T47D (cell line): ENCODE data around the gene RPL21.
A peak's percentile ranks its signal among the peaks of the same experiment; 100 is the strongest.
"Not testable (repeated sequence)": the region's sequence is repeated elsewhere in the genome, so short reads cannot be mapped to it uniquely, and the experiment has no call there.

Experiments used
- DNase-seq, 2 experiments: peaks; one replicate each; pipeline versions ENCODE4 v3.0.0 to v3.0.0-alpha.2; 2011 to 2012; ENCODE audit warnings: low read depth in 1 of 2, low spot score in 1 of 2
- JUND ChIP-seq: IDR thresholded peaks from 2 replicates; pipeline ENCODE4 v1.6.1; 2012; ENCODE audit warnings: low read depth
- in situ Hi-C: cut with HindIII; loops from 2 replicates; pipeline ENCODE4 v1.10.0; 2016; ENCODE audit warnings: low sequenced_read_pairs, low pct_unique_long_range_greater_than_20kb

The RPL21 gene

DNA sequence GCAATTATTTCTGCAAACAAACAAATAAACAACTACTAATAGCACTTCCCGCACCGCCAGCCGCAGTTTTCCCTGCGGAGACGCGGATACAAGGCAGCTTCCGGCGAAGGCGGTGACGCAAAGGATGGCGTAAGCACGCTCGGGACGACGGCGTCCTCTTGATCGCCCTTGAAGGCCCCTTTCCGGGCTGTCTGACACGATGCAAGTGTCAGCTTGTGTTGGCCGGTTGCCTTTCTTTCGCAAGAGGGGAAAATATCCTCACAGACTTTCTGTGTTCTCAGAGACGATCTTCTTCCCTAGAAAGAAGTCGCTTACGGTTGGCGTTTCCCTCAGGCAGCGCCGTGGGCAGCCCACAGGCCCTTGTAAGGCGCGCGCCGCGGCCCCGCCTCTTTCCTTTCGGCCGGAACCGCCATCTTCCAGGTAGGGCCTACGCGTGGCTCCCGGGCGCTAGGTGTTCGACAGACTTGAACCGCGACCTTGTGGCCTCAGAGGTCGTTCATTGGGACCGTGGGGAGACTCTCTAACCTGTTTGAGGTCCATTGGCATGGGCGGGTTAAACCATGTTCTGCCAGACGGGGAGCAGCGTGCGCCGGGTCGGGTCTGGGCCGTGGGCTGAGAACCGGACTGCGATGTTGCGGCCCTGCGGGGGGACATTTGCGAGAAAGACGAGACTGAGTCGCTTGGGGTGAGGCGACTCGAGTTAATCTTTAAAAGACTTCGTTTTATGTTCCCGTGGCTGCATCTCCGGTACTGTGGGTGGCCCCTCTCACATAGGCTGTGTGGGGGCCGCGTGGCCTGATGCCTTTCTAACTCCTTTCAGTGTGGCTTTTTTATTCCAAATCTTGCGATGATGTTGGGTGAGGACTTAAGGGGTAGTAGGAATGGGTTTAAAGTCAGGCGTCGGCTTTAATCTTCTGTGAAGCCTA lies at the start of gene RPL21:
TSS of gene RPL21 (plus strand) at position 393 of the 926 bp plus-strand sequence. CDS start 2,219 bp downstream, outside the sequence.
- TF ChIP-seq JUND = no peak
- in situ Hi-C loops = no loop called here
- peak; percentile 66 to 96 for DNase-seq

- in situ Hi-C loops = no loop called here
- DNase-seq = no peak
- no peak for TF ChIP-seq JUND
Observed at GRCh38 chr13:27201661-27202060, 49.7 kb upstream of the RPL21 start.

DNA sequence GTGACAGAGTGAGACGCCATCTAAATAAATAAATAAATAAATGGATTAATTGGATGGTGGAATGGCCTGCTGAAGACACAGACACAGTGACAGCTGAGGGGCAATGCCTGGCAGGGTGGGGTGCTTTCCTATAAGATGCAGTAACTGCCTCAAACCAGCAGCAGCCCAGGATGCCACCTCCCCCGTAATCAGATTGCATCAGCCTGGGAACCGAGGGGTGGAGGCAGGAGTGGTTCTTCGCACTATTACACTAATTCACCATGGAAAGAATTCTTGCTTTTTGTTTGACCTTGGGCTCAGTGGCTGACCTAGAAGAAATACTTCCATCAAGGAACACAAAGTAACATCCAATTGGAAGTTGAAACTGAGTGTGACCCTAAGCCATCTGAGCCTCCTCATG lies 48.2 kb upstream of the RPL21 start:
- no peak for DNase-seq
- in situ Hi-C loops = no loop called here
- TF ChIP-seq JUND = no peak

DNA sequence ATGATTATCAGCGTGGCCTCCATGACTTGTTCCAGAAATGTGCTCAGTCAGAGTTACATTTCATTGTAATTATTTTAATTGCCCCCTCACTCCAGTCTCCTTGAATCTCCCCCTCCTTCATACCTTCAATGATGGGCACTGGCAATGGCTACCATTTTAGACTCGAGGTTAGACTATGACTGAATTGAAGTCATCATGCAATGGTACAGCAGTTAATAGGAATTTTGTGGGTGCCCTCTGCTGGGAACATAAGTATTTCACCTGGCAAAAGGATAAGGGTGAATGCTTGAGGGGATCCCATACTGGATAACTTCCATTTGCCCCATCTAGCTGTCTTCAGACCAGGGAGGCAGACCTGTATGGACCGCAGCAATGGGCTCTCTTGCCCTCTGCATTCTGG lies 47.5 kb upstream of the RPL21 start:
- in situ Hi-C loops = no loop called here

DNA sequence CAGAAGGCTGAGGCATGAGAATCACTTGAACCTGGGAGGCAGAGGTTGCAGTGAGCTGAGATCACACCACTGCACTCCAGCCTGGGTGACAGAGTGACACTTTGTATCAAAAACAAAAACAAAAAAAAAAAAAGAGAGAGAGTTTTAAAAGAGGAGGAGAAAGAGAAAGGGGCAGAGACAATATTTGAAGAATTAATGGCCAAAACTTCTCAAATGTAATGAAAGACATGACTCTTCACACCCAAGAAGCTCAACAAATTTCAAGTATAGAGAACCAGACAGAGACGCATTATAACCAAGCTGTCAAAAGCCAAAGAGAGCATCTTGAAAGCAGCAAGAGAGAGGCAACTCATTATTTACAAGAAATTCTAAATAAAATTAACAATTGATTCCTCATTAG lies 42.8 kb upstream of the RPL21 start:
- no peak for DNase-seq
- in situ Hi-C loops = no loop called here
- TF ChIP-seq JUND = no peak

More for the DNA sequence above, 47.5 kb upstream of the RPL21 start:
- peak in 1 of 2 experiments; percentile 37 for DNase-seq
- TF ChIP-seq JUND = no peak

- no peak for TF ChIP-seq JUND
- in situ Hi-C loops = no loop called here
- DNase-seq = no peak
Observed at GRCh38 chr13:27211271-27211670, 40.1 kb upstream of the RPL21 start.

DNA sequence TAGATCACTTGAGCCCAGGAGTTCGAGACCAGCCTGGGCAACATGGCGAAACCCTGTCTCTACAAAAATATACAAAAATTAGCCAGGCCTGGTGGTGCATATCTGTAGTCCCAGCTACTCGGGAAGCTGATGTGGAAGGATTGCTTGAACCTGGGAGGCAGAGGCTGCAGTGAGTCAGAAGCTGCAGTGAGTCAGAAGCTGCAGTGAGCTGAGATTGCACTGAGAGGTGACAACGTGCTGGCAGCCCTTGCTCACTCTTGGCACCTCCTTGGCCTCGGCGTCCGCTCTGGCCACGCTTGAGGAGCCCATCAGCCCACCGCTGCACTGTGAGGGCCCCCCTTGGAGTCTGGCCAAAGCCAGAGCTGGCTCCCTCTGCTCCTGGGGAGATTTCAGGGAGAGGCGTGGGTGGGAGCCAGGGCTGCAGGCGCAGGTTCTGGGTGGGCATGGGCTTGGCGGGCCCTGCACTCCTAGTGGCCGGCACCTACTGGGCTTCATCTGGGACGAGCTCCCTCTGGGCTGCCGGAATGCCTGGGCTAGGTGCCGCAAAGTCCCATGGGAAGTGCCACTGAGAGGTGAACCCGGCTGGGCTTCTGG lies 39.5 kb upstream of the RPL21 start:
- DNase-seq = no peak
- in situ Hi-C loops = no loop called here
- TF ChIP-seq JUND = no peak

GRCh38 chr13:27213386-27213785 lies 38.0 kb upstream of the RPL21 start:
- DNase-seq, in situ Hi-C loops: not testable (repeated sequence)

- DNase-seq, in situ Hi-C loops: not testable (repeated sequence)
Observed at GRCh38 chr13:27217791-27218190, 33.6 kb upstream of the RPL21 start.

GRCh38 chr13:27218861-27219260 lies 32.5 kb upstream of the RPL21 start:
- in situ Hi-C loops, DNase-seq: not testable (repeated sequence)

DNA sequence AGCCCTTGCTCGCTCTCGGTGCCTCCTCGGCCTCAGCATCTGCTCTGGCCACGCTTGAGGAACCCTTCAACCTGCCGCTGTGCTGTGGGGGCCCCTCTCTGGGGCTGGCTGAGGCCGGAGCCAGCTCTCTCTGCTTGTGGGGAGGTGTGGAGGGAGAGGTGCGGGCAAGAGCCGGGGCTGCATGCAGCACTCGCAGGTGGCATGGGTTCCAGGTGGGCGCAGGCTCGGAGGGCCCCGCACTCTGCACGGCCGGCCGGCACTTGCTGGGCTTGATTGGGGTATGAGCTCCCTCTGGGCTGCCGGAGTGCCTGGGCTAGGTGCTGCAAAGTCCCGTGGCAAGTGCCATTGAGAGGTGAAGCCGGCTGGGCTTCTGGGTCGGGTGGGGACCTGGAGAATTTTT lies 31.7 kb upstream of the RPL21 start:
- no peak for TF ChIP-seq JUND
- no peak for DNase-seq
- in situ Hi-C loops = no loop called here

GRCh38 chr13:27222100-27222499 lies 29.3 kb upstream of the RPL21 start:
- DNase-seq, in situ Hi-C loops: not testable (repeated sequence)

- no peak for TF ChIP-seq JUND
- in situ Hi-C loops = no loop called here
- no peak for DNase-seq
Observed at GRCh38 chr13:27226991-27227390, 24.4 kb upstream of the RPL21 start.
